Thyroid gland (tissue), 4 donors: ENCODE measurements around the gene BRK1.

Source experiments
- POLR2A ChIP-seq, 2 donors: fragments of 450-650 bp; IDR thresholded peaks; one replicate each; pipeline ENCODE4 v1.6.1; 2017; ENCODE audit warnings: antibody characterized with exemption in 2 of 2, mild to moderate bottlenecking in 2 of 2, moderate library complexity in 1 of 2
- TF ChIP-seq, protein P1 (sequence below), 6 experiments: fragments of 200-600 bp in 3 of 6; fragments of 450-650 bp in 3 of 6; sonication (generic) in 3 of 6; IDR thresholded peaks; one replicate each; pipeline ENCODE4 v1.5.1; 2016 to 2019; ENCODE audit warnings: antibody characterized with exemption in 6 of 6, mild to moderate bottlenecking in 2 of 6, inconsistent platforms in 1 of 6, moderate library complexity in 1 of 6

DNA sequence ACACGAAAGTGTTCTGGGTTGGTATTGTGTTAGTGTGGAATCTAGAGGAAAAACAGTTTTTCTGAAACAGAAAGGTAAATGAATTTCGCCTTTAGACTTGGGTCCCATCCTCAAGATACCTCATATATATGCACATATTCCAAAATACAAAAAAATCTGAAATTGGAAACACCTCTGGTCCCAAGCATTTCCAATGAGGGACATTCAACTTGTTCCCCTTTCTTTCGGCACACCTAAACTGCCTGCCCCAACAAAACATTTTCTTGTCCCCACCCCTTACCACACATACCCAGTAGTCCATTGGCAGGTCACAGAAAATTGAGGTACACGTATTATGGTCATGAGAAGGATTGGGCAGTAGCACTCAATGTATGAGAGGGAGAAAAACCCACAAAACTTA is 40.2 kb downstream of the BRK1 start:
- TF ChIP-seq POLR2A (IDR thresholded peaks at IDR 0.05): no peak
- TF ChIP-seq, protein P1, sequence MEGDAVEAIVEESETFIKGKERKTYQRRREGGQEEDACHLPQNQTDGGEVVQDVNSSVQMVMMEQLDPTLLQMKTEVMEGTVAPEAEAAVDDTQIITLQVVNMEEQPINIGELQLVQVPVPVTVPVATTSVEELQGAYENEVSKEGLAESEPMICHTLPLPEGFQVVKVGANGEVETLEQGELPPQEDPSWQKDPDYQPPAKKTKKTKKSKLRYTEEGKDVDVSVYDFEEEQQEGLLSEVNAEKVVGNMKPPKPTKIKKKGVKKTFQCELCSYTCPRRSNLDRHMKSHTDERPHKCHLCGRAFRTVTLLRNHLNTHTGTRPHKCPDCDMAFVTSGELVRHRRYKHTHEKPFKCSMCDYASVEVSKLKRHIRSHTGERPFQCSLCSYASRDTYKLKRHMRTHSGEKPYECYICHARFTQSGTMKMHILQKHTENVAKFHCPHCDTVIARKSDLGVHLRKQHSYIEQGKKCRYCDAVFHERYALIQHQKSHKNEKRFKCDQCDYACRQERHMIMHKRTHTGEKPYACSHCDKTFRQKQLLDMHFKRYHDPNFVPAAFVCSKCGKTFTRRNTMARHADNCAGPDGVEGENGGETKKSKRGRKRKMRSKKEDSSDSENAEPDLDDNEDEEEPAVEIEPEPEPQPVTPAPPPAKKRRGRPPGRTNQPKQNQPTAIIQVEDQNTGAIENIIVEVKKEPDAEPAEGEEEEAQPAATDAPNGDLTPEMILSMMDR (IDR thresholded peaks at IDR 0.05): no peak
